HEK293 (cell line): ENCODE measurements around the gene RNASEH2A.

Experiments used
- AEBP2 ChIP-seq: fragments of 450-650 bp; formaldehyde crosslinking; IDR thresholded peaks from 2 replicates; pipeline ENCODE4 v1.5.1; 2016; ENCODE audit warnings: missing biosample characterization, missing genetic modification characterization, borderline replicate concordance
- GFI1B ChIP-seq: fragments of 450-650 bp; formaldehyde crosslinking; IDR thresholded peaks from 2 replicates; pipeline ENCODE4 v1.5.1; 2016; ENCODE audit warnings: missing biosample characterization, missing genetic modification characterization
- GLIS1 ChIP-seq: fragments of 450-650 bp; formaldehyde crosslinking; IDR thresholded peaks from 2 replicates; pipeline ENCODE4 v1.5.1; 2016; ENCODE audit warnings: missing biosample characterization, missing genetic modification characterization
- HOXC10 ChIP-seq: sonication (generic); formaldehyde crosslinking; IDR thresholded peaks from 2 replicates; pipeline ENCODE4 v1.8.1; 2023; ENCODE audit warnings: mild to moderate bottlenecking, missing genetic modification reagents
- KLF1 ChIP-seq: fragments of 450-650 bp; formaldehyde crosslinking; IDR thresholded peaks from 2 replicates; pipeline ENCODE4 v1.5.1; 2016; ENCODE audit warnings: missing biosample characterization, missing genetic modification characterization
- KLF7 ChIP-seq: fragments of 450-650 bp; formaldehyde crosslinking; IDR thresholded peaks from 2 replicates; pipeline ENCODE4 v1.5.1; 2016; ENCODE audit warnings: missing biosample characterization, missing genetic modification characterization, borderline replicate concordance
- KLF9 ChIP-seq: fragments of 450-650 bp; formaldehyde crosslinking; IDR thresholded peaks from 2 replicates; pipeline ENCODE4 v1.5.1; 2016; ENCODE audit warnings: missing biosample characterization, missing genetic modification characterization, low read depth
- MYNN ChIP-seq: fragments of 450-650 bp; formaldehyde crosslinking; IDR thresholded peaks from 2 replicates; pipeline ENCODE4 v1.5.1; 2016; ENCODE audit warnings: missing biosample characterization, missing genetic modification characterization, borderline replicate concordance
- OVOL3 ChIP-seq: fragments of 450-650 bp; formaldehyde crosslinking; IDR thresholded peaks from 2 replicates; pipeline ENCODE4 v1.5.1; 2016; ENCODE audit warnings: missing biosample characterization, missing genetic modification characterization
- YY1 ChIP-seq: fragments of 450-650 bp; formaldehyde crosslinking; IDR thresholded peaks from 2 replicates; pipeline ENCODE4 v1.5.1; 2018; ENCODE audit warnings: missing biosample characterization, missing genetic modification characterization
- YY2 ChIP-seq: fragments of 450-650 bp; formaldehyde crosslinking; IDR thresholded peaks from 2 replicates; pipeline ENCODE4 v1.5.1; 2016; ENCODE audit warnings: missing biosample characterization, missing genetic modification characterization
- ZBTB44 ChIP-seq: fragments of 450-650 bp; IDR thresholded peaks from 2 replicates; pipeline ENCODE4 v1.5.1; 2018; ENCODE audit warnings: missing biosample characterization, mild to moderate bottlenecking, missing genetic modification characterization
- ZNF138 ChIP-seq: fragments of 450-650 bp; formaldehyde crosslinking; IDR thresholded peaks from 2 replicates; pipeline ENCODE4 v1.5.1; 2016; ENCODE audit warnings: missing biosample characterization, missing genetic modification characterization, borderline replicate concordance
- ZNF174 ChIP-seq: fragments of 450-650 bp; formaldehyde crosslinking; IDR thresholded peaks from 2 replicates; pipeline ENCODE4 v1.5.0; 2017; ENCODE audit warnings: missing biosample characterization, mild to moderate bottlenecking, missing genetic modification characterization
- ZNF184 ChIP-seq: fragments of 450-650 bp; IDR thresholded peaks from 2 replicates; pipeline ENCODE4 v1.5.1; 2018; ENCODE audit warnings: missing biosample characterization, mild to moderate bottlenecking, missing genetic modification characterization
- ZNF19 ChIP-seq: fragments of 450-650 bp; formaldehyde crosslinking; IDR thresholded peaks from 2 replicates; pipeline ENCODE4; 2016; ENCODE audit warnings: missing biosample characterization, missing genetic modification characterization, low read depth
- ZNF2 ChIP-seq: fragments of 450-650 bp; formaldehyde crosslinking; IDR thresholded peaks from 2 replicates; pipeline ENCODE4 v1.5.1; 2016; ENCODE audit warnings: missing biosample characterization, missing genetic modification characterization
- ZNF202 ChIP-seq: fragments of 450-650 bp; formaldehyde crosslinking; IDR thresholded peaks from 2 replicates; pipeline ENCODE4 v1.5.1; 2016; ENCODE audit warnings: missing biosample characterization, missing genetic modification characterization, borderline replicate concordance
- ZNF302 ChIP-seq: fragments of 450-650 bp; formaldehyde crosslinking; IDR thresholded peaks from 2 replicates; pipeline ENCODE4 v1.5.1; 2016; ENCODE audit warnings: missing biosample characterization, missing genetic modification characterization, low read depth
- ZNF341 ChIP-seq: fragments of 450-650 bp; formaldehyde crosslinking; IDR thresholded peaks from 2 replicates; pipeline ENCODE4; 2016; ENCODE audit warnings: low read depth, missing biosample characterization, missing genetic modification characterization
- ZNF404 ChIP-seq: fragments of 450-650 bp; formaldehyde crosslinking; IDR thresholded peaks from 2 replicates; pipeline ENCODE4 v1.5.1; 2017; ENCODE audit warnings: missing biosample characterization, missing genetic modification characterization
- ZNF423 ChIP-seq: fragments of 450-650 bp; formaldehyde crosslinking; IDR thresholded peaks from 2 replicates; pipeline ENCODE4 v1.5.1; 2016; ENCODE audit warnings: missing biosample characterization, missing genetic modification characterization
- ZNF529 ChIP-seq: fragments of 450-650 bp; formaldehyde crosslinking; IDR thresholded peaks from 2 replicates; pipeline ENCODE4 v1.5.1; 2017; ENCODE audit warnings: missing genetic modification characterization, missing biosample characterization; ENCODE audit not compliant: insufficient replicate concordance
- ZNF544 ChIP-seq: fragments of 450-650 bp; formaldehyde crosslinking; IDR thresholded peaks from 2 replicates; pipeline ENCODE4 v1.5.0; 2017; ENCODE audit warnings: missing biosample characterization, missing genetic modification characterization
- ZNF548 ChIP-seq: fragments of 450-650 bp; formaldehyde crosslinking; IDR thresholded peaks from 2 replicates; pipeline ENCODE4 v1.5.1; 2016; ENCODE audit warnings: missing biosample characterization, missing genetic modification characterization
- ZNF560 ChIP-seq: fragments of 450-650 bp; formaldehyde crosslinking; IDR thresholded peaks from 2 replicates; pipeline ENCODE4 v1.5.1; 2017; ENCODE audit warnings: missing biosample characterization, missing genetic modification characterization, borderline replicate concordance
- ZNF571 ChIP-seq: fragments of 450-650 bp; formaldehyde crosslinking; IDR thresholded peaks from 2 replicates; pipeline ENCODE4 v1.5.0; 2017; ENCODE audit warnings: missing biosample characterization, missing genetic modification characterization
- ZNF600 ChIP-seq: fragments of 450-650 bp; formaldehyde crosslinking; IDR thresholded peaks from 2 replicates; pipeline ENCODE4 v1.5.1; 2016; ENCODE audit warnings: missing biosample characterization, missing genetic modification characterization
- ZNF660 ChIP-seq: fragments of 450-650 bp; IDR thresholded peaks from 2 replicates; pipeline ENCODE4 v1.5.1; 2018; ENCODE audit warnings: missing biosample characterization, mild to moderate bottlenecking, missing genetic modification characterization
- ZNF664 ChIP-seq: fragments of 450-650 bp; formaldehyde crosslinking; IDR thresholded peaks from 2 replicates; pipeline ENCODE4 v1.5.1; 2016; ENCODE audit warnings: missing biosample characterization, missing genetic modification characterization
- ZNF747 ChIP-seq: fragments of 450-650 bp; formaldehyde crosslinking; IDR thresholded peaks from 2 replicates; pipeline ENCODE4 v1.5.1; 2016; ENCODE audit warnings: missing biosample characterization, missing genetic modification characterization
- ZNF785 ChIP-seq: fragments of 450-650 bp; formaldehyde crosslinking; IDR thresholded peaks from 2 replicates; pipeline ENCODE4 v1.5.1; 2016; ENCODE audit warnings: missing biosample characterization, missing genetic modification characterization
- ZNF830 ChIP-seq: fragments of 450-650 bp; IDR thresholded peaks from 2 replicates; pipeline ENCODE4 v1.5.0; 2018; ENCODE audit warnings: missing biosample characterization, missing genetic modification characterization, low read depth, mild to moderate bottlenecking, moderate library complexity
- ZNF843 ChIP-seq: fragments of 450-650 bp; formaldehyde crosslinking; IDR thresholded peaks from 2 replicates; pipeline ENCODE4 v1.5.1; 2016; ENCODE audit warnings: missing biosample characterization, missing genetic modification characterization
- ZXDB ChIP-seq: fragments of 450-650 bp; formaldehyde crosslinking; IDR thresholded peaks from 2 replicates; pipeline ENCODE4 v1.5.1; 2016; ENCODE audit warnings: missing biosample characterization, missing genetic modification characterization
- TF ChIP-seq, protein P1 (sequence below): IDR thresholded peaks from 2 replicates; pipeline ENCODE4 v1.6.1; 2011; ENCODE audit warnings: mild to moderate bottlenecking, low read depth, low read length, borderline replicate concordance
- TF ChIP-seq, protein P2 (sequence below): fragments of 450-650 bp; formaldehyde crosslinking; IDR thresholded peaks from 2 replicates; pipeline ENCODE4 v1.5.1; 2016; ENCODE audit warnings: missing biosample characterization, missing genetic modification characterization

The RNASEH2A gene

GRCh38 chr19:12777217-12778016 is 29.0 kb upstream of the RNASEH2A start (continued):
- TF ChIP-seq YY1 (tag by site-specific recombination) = no peak; the same call in 1 of the 2 replicates
- TF ChIP-seq, protein P1, sequence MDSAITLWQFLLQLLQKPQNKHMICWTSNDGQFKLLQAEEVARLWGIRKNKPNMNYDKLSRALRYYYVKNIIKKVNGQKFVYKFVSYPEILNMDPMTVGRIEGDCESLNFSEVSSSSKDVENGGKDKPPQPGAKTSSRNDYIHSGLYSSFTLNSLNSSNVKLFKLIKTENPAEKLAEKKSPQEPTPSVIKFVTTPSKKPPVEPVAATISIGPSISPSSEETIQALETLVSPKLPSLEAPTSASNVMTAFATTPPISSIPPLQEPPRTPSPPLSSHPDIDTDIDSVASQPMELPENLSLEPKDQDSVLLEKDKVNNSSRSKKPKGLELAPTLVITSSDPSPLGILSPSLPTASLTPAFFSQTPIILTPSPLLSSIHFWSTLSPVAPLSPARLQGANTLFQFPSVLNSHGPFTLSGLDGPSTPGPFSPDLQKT = no peak
- TF ChIP-seq ZNF600 (tag by site-specific recombination) = no peak
- TF ChIP-seq ZNF571 (tag by site-specific recombination) = no peak
- no peak for TF ChIP-seq HOXC10
- no peak for TF ChIP-seq KLF7 (tag by site-specific recombination)
- no peak for TF ChIP-seq YY2 (tag by site-specific recombination)
- TF ChIP-seq ZNF302 (tag by site-specific recombination) = no peak
- TF ChIP-seq ZNF184 (tag by site-specific recombination) = peak; percentile 61; the same call in 1 of the 2 replicates
- no peak for TF ChIP-seq ZNF202 (tag by site-specific recombination)
- TF ChIP-seq, protein P2, sequence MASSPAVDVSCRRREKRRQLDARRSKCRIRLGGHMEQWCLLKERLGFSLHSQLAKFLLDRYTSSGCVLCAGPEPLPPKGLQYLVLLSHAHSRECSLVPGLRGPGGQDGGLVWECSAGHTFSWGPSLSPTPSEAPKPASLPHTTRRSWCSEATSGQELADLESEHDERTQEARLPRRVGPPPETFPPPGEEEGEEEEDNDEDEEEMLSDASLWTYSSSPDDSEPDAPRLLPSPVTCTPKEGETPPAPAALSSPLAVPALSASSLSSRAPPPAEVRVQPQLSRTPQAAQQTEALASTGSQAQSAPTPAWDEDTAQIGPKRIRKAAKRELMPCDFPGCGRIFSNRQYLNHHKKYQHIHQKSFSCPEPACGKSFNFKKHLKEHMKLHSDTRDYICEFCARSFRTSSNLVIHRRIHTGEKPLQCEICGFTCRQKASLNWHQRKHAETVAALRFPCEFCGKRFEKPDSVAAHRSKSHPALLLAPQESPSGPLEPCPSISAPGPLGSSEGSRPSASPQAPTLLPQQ (tag by site-specific recombination) = no peak; the same call in 1 of the 2 replicates
- TF ChIP-seq OVOL3 = no peak
- TF ChIP-seq ZNF830 = no peak
- TF ChIP-seq ZNF747 (tag by site-specific recombination) = no peak
- peak; percentile 81 for TF ChIP-seq ZNF2 (tag by site-specific recombination)
- TF ChIP-seq ZNF138 = no peak
- no peak for TF ChIP-seq ZNF404 (tag by site-specific recombination)
- peak; percentile 12; the same call in 1 of the 2 replicates for TF ChIP-seq ZXDB
- TF ChIP-seq ZNF529 (tag by site-specific recombination) = no peak
- peak; percentile 52; the same call in 1 of the 2 replicates for TF ChIP-seq GLIS1
- peak; percentile 49 for TF ChIP-seq ZNF341 (tag by site-specific recombination)
- TF ChIP-seq KLF1 (tag by site-specific recombination) = no peak; the same call in 1 of the 2 replicates
- no peak for TF ChIP-seq ZNF174
- no peak for TF ChIP-seq MYNN
- TF ChIP-seq AEBP2 (tag by site-specific recombination) = no peak
- TF ChIP-seq ZNF843 (tag by site-specific recombination) = no peak
- no peak for TF ChIP-seq ZNF548 (tag by site-specific recombination)
- no peak for TF ChIP-seq ZNF560 (tag by site-specific recombination)
- no peak for TF ChIP-seq ZNF423 (tag by site-specific recombination)
- no peak for TF ChIP-seq ZNF664 (tag by site-specific recombination)
- TF ChIP-seq ZNF544 (tag by site-specific recombination) = no peak
- peak; percentile 57; the same call in 1 of the 2 replicates for TF ChIP-seq ZBTB44 (tag by site-specific recombination)
- no peak for TF ChIP-seq KLF9 (tag by site-specific recombination)
- no peak for TF ChIP-seq ZNF19
- no peak for TF ChIP-seq ZNF785 (tag by site-specific recombination)
- TF ChIP-seq ZNF660 = peak; percentile 79; the same call in 1 of the 2 replicates
- no peak for TF ChIP-seq GFI1B
